CD14-positive monocyte (primary cell): ENCODE results near the gene ITGA11. TPM values are rescaled to one million over a fixed set of nuclear protein-coding genes. Genes with fewer than 3 reads are reported as not detected.

Experiments
- DNase-seq, 3 donors: peaks; one replicate each; pipeline ENCODE4 v3.0.0-alpha.2; 2011 to 2022
- H2AFZ ChIP-seq: 2 replicates; pipeline ENCODE4 v1.6.0; 2012; ENCODE audit warnings: mild to moderate bottlenecking, low read depth, low read length, inconsistent platforms; ENCODE audit not compliant: insufficient read depth, poor library complexity, severe bottlenecking
- H3K27ac ChIP-seq, 2 donors: 1 replicate in 1 of 2; 2 replicates in 1 of 2; pipeline ENCODE4 v1.5.1; 2012 to 2013; ENCODE audit warnings: low read length in 2 of 2, control low read depth in 1 of 2, inconsistent platforms in 1 of 2, low read depth in 1 of 2, mild to moderate bottlenecking in 1 of 2
- H3K27me3 ChIP-seq, 2 donors: one replicate each; pipeline versions ENCODE4 v1.6.0 to v1.6.1; 2011 to 2013; ENCODE audit warnings: low read length in 2 of 2; ENCODE audit not compliant: control insufficient read depth in 2 of 2, insufficient read depth in 2 of 2
- H3K36me3 ChIP-seq, 2 donors: replicated peaks in 1 of 2; 1 replicate in 1 of 2; 2 replicates in 1 of 2; pipeline versions ENCODE4 v1.5.1 to v1.6.1; 2012 to 2013; ENCODE audit warnings: low read length in 2 of 2, control low read depth in 1 of 2, inconsistent platforms in 1 of 2, mild to moderate bottlenecking in 1 of 2; ENCODE audit not compliant: insufficient read depth in 2 of 2, control insufficient read depth in 1 of 2
- H3K4me1 ChIP-seq, 2 donors: 1 replicate in 1 of 2; 2 replicates in 1 of 2; pipeline versions ENCODE4 v1.5.1 to v1.6.1; 2012 to 2013; ENCODE audit warnings: low read length in 2 of 2, control low read depth in 1 of 2, inconsistent platforms in 1 of 2, mild to moderate bottlenecking in 1 of 2, moderate library complexity in 1 of 2; ENCODE audit not compliant: insufficient read depth in 2 of 2, control insufficient read depth in 1 of 2
- H3K4me2 ChIP-seq: replicated peaks from 2 replicates; pipeline ENCODE3; 2012; ENCODE audit warnings: low read length, moderate library complexity, mild to moderate bottlenecking; ENCODE audit not compliant: poor library complexity, severe bottlenecking; ENCODE audit errors: extremely low read depth
- H3K4me3 ChIP-seq, 3 experiments: fragments of 200-600 bp in 1 of 3; sonication (generic) in 1 of 3; replicated peaks in 1 of 3; 1 replicate in 2 of 3; 2 replicates in 1 of 3; pipeline ENCODE4 v1.5.1; 2011 to 2013; ENCODE audit warnings: low read length in 3 of 3, mild to moderate bottlenecking in 3 of 3, control low read depth in 2 of 3, low read depth in 2 of 3, inconsistent platforms in 1 of 3, moderate library complexity in 1 of 3
- H3K79me2 ChIP-seq: 2 replicates; pipeline ENCODE4 v1.6.0; 2012; ENCODE audit warnings: mild to moderate bottlenecking, control low read depth, inconsistent platforms, low read length, moderate library complexity; ENCODE audit not compliant: insufficient read depth
- H3K9ac ChIP-seq: 2 replicates; pipeline ENCODE4 v1.6.0; 2017; ENCODE audit warnings: low read length, mild to moderate bottlenecking; ENCODE audit not compliant: insufficient read depth, poor library complexity, severe bottlenecking
- H3K9me3 ChIP-seq, 2 donors: replicated peaks in 1 of 2; 1 replicate in 1 of 2; 2 replicates in 1 of 2; pipeline versions ENCODE4 v1.5.1 to v1.6.1; 2012 to 2013; ENCODE audit warnings: low read length in 2 of 2, control low read depth in 1 of 2; ENCODE audit not compliant: control insufficient read depth in 1 of 2, insufficient read depth in 1 of 2
- H4K20me1 ChIP-seq: 2 replicates; pipeline ENCODE4 v1.6.0; 2012; ENCODE audit warnings: mild to moderate bottlenecking, low read length, control low read depth, moderate library complexity; ENCODE audit not compliant: insufficient read depth
- H3K27ac Mint-ChIP-seq, 7 donors: one replicate each; pipeline ENCODE4 v1.8.0; 2020; ENCODE audit warnings: mild to moderate bottlenecking in 7 of 7, mixed read lengths in 7 of 7, moderate library complexity in 6 of 7, inconsistent platforms in 2 of 7
- H3K27me3 Mint-ChIP-seq, 3 donors: one replicate each; pipeline ENCODE4 v1.8.0; 2021 to 2022; ENCODE audit warnings: low read depth in 3 of 3, mild to moderate bottlenecking in 3 of 3, mixed read lengths in 3 of 3, moderate library complexity in 3 of 3, inconsistent platforms in 1 of 3
- H3K36me3 Mint-ChIP-seq, 2 donors: one replicate each; pipeline ENCODE4 v1.8.0; 2020; ENCODE audit warnings: mixed read lengths in 2 of 2, inconsistent platforms in 1 of 2, mild to moderate bottlenecking in 1 of 2
- H3K4me1 Mint-ChIP-seq: one replicate; pipeline ENCODE4 v1.8.0; 2020; ENCODE audit warnings: mild to moderate bottlenecking, mixed read lengths
- H3K4me3 Mint-ChIP-seq, 2 donors: one replicate each; pipeline ENCODE4 v1.8.0; 2020; ENCODE audit warnings: mild to moderate bottlenecking in 2 of 2, mixed read lengths in 2 of 2, moderate library complexity in 1 of 2
- H3K9me3 Mint-ChIP-seq, 7 donors: one replicate each; pipeline ENCODE4 v1.8.0; 2020 to 2022; ENCODE audit warnings: mixed read lengths in 7 of 7, mild to moderate bottlenecking in 6 of 7, moderate library complexity in 6 of 7, inconsistent platforms in 2 of 7
- WGBS: methylation state at CpG from one replicate; pipeline ENCODE4 v1.1.5; 2013; ENCODE audit warnings: missing lambda C conversion rate; ENCODE audit not compliant: insufficient coverage; 5-methylcytosine and 5-hydroxymethylcytosine counted together
- intact Hi-C, 2 donors: fragments of 100-400 bp; cut with micrococcal nuclease; formaldehyde crosslinking; loops; one replicate each; pipeline versions ENCODE4 v1.15.0 to v1.15.1; 2023
- polyA plus RNA-seq, 3 donors: library from polyadenylated mRNA; depleted of rRNA in 1 of 3; unstranded in 2 of 3; stranded (reverse) in 1 of 3; fragments of 300-500 nt in 2 of 3; fragments of >200 nt in 1 of 3; fragmentation: Illumina TruSeq in 2 of 3; gene quantifications; 1 replicate in 2 of 3; 2 replicates in 1 of 3; pipeline ENCODE4 v1.2.3, GENCODE V29; 2012 to 2021
- TF ChIP-seq, protein P1 (sequence below): fragments of 200-600 bp; IDR thresholded peaks from one replicate; pipeline ENCODE4 v1.8.0; 2022; ENCODE audit warnings: antibody characterized with exemption, mild to moderate bottlenecking

The ITGA11 gene
- polyA plus RNA-seq, 3 donors = under 0.01 to 0.01 TPM; not detected in 1

DNA sequence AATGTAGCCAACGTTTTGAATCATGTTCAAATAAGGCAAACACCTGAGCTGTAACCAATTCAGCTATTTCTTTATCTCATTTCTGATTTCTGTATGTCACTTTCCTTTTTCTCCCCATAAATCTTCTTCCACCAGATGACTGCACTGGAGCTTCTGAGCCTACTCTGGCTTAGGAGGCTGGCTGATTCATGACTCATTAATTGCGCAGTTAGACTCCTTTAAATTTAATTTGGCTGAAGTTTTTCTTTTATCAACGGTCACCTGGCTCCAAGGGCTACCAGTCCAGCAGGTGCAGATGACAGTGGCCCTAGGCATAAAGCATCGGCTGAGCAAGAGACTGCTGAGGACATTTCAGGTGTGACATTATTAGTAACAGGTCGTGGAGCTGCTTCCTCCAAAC, 39.6 kb upstream of the ITGA11 start:
- Histone ChIP-seq H3K36me3 (no peaks in the 10 kb centered on the region), H2AFZ (no peak overlapping the region), H3K27ac (no peak overlapping the region), H3K79me2 (no peaks in the 10 kb centered on the region), H3K9me3 (no peaks in the 10 kb centered on the region), H3K4me3 (no peak overlapping the region), H4K20me1 (no peaks in the 10 kb centered on the region), H3K4me2 (no peak overlapping the region), H3K27me3 (no peaks in the 10 kb centered on the region), H3K9ac (no peak overlapping the region), H3K4me1 (no peaks in the 10 kb centered on the region)
- WGBS = 62% methylated on average over 3 of the region's 5 CpGs
- Mint-ChIP-seq H3K4me1 (no peaks in the 10 kb centered on the region), H3K4me3 (no peak overlapping the region), H3K27me3 (peaks cover 0 to 10% (median 0%) of the 10 kb centered on the region in 3 donors), H3K27ac (no peak overlapping the region), H3K36me3 (no peaks in the 10 kb centered on the region), H3K9me3 (no peaks in the 10 kb centered on the region)
- DNase-seq = no peak
- intact Hi-C loops = no loop called here
- TF ChIP-seq, protein P1, sequence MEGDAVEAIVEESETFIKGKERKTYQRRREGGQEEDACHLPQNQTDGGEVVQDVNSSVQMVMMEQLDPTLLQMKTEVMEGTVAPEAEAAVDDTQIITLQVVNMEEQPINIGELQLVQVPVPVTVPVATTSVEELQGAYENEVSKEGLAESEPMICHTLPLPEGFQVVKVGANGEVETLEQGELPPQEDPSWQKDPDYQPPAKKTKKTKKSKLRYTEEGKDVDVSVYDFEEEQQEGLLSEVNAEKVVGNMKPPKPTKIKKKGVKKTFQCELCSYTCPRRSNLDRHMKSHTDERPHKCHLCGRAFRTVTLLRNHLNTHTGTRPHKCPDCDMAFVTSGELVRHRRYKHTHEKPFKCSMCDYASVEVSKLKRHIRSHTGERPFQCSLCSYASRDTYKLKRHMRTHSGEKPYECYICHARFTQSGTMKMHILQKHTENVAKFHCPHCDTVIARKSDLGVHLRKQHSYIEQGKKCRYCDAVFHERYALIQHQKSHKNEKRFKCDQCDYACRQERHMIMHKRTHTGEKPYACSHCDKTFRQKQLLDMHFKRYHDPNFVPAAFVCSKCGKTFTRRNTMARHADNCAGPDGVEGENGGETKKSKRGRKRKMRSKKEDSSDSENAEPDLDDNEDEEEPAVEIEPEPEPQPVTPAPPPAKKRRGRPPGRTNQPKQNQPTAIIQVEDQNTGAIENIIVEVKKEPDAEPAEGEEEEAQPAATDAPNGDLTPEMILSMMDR = no peak

DNA sequence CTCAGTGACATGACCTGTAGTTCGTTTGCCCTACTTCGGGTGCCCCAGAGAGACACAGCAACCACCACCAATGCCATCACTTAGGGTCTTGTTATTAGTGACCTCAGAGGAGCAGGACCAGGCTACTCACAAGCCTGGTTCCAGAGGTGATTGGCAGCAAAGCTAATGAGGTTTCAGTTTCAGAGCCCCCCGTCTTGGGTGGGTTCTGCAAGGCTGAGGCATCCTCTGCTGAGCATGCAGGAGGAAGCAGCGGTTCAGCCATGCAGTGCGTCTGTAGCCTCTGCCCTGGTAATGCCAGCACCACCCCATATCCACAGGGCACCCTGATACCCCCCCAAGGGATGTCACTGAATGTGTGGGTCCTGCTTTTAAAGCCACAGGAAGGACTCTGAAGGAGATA, 39.0 kb upstream of the ITGA11 start:
- WGBS = 75% methylated on average over 4 of the region's 5 CpGs

More for the DNA sequence above, 39.0 kb upstream of the ITGA11 start:
- Mint-ChIP-seq H3K4me1 (no peaks in the 10 kb centered on the region), H3K27ac (peak overlapping the region in 2 of 7 donors; percentile 23 to 25), H3K36me3 (no peaks in the 10 kb centered on the region), H3K4me3 (no peak overlapping the region), H3K9me3 (no peaks in the 10 kb centered on the region), H3K27me3 (peaks cover 0 to 10% (median 3%) of the 10 kb centered on the region in 3 donors)
- Histone ChIP-seq H4K20me1 (no peaks in the 10 kb centered on the region), H3K27me3 (no peaks in the 10 kb centered on the region), H3K36me3 (no peaks in the 10 kb centered on the region), H3K4me2 (no peak overlapping the region), H3K27ac (no peak overlapping the region), H3K9ac (no peak overlapping the region), H3K9me3 (no peaks in the 10 kb centered on the region), H3K4me3 (no peak overlapping the region), H3K79me2 (no peaks in the 10 kb centered on the region), H3K4me1 (no peaks in the 10 kb centered on the region), H2AFZ (no peak overlapping the region)
- TF ChIP-seq, protein P1 = no peak
- DNase-seq = no peak
- intact Hi-C loops = no loop called here
